OCI-LY3 (cell line): ENCODE results near the gene CABLES1.

Source experiments
- CTCF ChIP-seq: fragments of 200-600, 300-600 bp; sonication (generic); IDR thresholded peaks from 2 replicates; pipeline ENCODE4 v1.5.1; 2014; ENCODE audit warnings: antibody characterized with exemption, low read length, low read depth
- EZH2phosphoT487 ChIP-seq: fragments of 200-600 bp; shearing (Covaris generic); IDR thresholded peaks from 2 replicates; pipeline ENCODE4 v1.6.1; 2018; ENCODE audit warnings: antibody characterized with exemption, mixed run types, low read depth

DNA sequence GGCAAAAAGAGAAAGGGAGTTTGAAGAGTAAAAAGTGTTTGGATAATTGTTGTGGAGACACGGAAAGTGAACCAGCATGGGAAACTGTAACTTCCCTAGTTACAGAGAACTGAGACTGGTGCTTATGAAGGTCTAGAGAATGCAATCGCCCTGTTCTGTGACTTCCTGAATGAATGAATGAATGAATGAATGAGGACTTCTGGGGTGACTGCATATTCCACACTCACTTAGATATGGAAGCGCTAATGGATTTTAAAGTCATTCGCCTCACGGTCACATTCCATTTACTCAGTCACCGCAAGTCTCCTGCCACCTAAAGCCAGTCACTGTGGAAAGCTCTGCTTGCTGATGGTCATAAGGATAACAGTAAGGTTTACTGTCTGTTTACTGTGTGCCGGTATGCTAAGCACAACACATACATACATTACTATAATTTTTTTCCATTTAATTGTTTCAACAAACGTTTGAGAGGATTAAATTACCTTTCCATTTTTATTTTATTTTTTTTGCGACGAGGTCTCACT lies 138.2 kb downstream of the CABLES1 start:
- no peak for TF ChIP-seq CTCF
- no peak for TF ChIP-seq EZH2phosphoT487
